Measurements from ENCODE around the gene RYK.

The RYK gene

DNA sequence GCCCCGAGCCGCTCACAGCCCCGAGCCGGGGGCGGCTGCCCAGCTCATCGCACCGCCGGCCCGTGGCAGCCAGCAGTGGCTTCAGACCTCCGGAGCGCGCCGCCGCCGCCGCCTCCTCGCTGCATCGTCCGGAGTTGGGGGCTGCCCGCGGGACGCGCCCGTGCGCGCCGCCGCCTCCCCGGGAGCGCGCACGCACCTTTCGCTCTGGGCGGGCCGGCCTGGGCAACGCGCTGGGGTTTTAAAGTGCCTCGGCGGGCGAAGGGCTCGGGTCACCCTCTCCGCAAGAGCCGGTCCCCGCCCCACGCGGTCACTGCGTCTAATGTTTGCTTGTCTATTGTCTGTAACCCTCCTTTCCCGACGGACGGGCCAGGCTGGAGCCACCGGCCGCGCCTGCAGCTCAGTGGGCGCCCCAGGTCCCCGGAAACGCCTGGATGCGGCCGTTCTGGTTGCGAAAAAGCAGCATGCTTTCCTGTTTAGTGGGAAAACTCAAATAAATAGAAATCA, at the start of gene RYK:
Gene RYK (minus strand): TSS at position 143 of the 504 bp plus-strand sequence. CDS start 205 bp downstream, outside the sequence.
- TF ChIP-seq, protein P1, sequence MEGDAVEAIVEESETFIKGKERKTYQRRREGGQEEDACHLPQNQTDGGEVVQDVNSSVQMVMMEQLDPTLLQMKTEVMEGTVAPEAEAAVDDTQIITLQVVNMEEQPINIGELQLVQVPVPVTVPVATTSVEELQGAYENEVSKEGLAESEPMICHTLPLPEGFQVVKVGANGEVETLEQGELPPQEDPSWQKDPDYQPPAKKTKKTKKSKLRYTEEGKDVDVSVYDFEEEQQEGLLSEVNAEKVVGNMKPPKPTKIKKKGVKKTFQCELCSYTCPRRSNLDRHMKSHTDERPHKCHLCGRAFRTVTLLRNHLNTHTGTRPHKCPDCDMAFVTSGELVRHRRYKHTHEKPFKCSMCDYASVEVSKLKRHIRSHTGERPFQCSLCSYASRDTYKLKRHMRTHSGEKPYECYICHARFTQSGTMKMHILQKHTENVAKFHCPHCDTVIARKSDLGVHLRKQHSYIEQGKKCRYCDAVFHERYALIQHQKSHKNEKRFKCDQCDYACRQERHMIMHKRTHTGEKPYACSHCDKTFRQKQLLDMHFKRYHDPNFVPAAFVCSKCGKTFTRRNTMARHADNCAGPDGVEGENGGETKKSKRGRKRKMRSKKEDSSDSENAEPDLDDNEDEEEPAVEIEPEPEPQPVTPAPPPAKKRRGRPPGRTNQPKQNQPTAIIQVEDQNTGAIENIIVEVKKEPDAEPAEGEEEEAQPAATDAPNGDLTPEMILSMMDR (IDR thresholded peaks at IDR 0.05; ENCODE audit: low read depth, low read length): no peak
- TF ChIP-seq, protein P2, sequence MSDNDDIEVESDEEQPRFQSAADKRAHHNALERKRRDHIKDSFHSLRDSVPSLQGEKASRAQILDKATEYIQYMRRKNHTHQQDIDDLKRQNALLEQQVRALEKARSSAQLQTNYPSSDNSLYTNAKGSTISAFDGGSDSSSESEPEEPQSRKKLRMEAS (IDR thresholded peaks at IDR 0.05; ENCODE audit: low read depth, low read length): peak; percentile 39
- TF ChIP-seq POLR2A (IDR thresholded peaks at IDR 0.05; ENCODE audit: extremely low read depth, insufficient read length) (peak; percentile 79), MYC (IDR thresholded peaks at IDR 0.05; ENCODE audit: low read depth, low read length) (peak; percentile 9; the same call in 1 of the 2 replicates)
- DNase-seq (ENCODE audit: low read depth): peak; percentile 89
- peak within 1 kb of the TSS; percentile 62 for H3K4me3 ChIP-seq (ENCODE audit: low read depth, low read length)

DNA sequence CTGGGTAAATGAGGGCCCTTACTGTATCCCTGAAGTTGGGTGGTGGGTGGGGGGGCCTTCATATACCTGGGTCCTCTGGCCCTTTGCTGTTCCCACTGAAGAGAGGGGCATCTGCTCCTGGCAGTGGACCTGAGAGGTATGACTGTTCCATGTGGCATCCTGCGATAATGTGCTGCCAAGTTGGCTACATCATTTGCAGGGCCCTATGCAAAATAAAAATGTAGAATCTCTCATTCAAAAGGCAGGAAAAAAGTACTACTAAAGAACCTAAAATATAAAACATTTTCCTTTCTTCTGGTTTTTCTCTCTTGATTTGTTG, 49.2 kb upstream of the RYK start:
- TF ChIP-seq, protein P2 (IDR thresholded peaks at IDR 0.05; ENCODE audit: low read depth, low read length): no peak
- TF ChIP-seq MYC (IDR thresholded peaks at IDR 0.05; ENCODE audit: low read depth, low read length) (no peak), POLR2A (IDR thresholded peaks at IDR 0.05; ENCODE audit: extremely low read depth, insufficient read length) (no peak)
- TF ChIP-seq, protein P1 (IDR thresholded peaks at IDR 0.05; ENCODE audit: low read depth, low read length): no peak
- H3K4me3 ChIP-seq (ENCODE audit: low read depth, low read length): no peak overlapping the region
- DNase-seq (ENCODE audit: low read depth): no peak

DNA sequence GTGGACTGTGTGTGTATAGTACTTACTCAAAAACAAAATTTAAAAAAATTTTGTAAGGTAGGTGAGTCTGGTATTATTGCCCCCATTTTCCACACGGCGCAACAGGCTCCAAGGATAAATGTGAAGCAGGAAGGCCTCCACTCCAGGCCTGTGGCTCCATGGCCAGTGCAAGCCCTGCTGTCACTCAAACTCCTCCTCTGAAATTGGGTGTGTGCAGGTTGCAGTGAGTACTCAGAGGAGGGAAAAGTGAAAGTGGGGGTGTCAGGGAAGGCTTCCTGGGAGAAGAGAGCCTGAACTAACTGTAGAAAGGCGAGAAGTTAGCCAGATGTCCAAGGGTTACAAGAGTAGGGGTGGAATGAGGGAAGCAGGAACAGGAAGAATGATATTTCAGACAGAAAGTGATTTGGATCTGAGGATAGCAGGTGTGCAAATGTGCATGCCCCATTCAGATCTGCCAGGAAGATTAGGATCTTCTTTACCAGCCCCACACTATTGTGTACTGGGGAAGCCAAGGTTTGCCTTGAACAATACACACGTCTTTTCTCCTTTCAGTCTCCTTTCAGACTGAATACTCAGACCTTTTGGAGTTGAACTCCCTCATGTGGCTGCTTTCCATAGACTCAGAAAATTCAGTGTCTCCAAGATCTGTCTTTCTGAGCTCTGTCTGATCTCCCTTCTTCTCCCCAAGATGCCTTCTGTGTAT, 48.7 kb upstream of the RYK start:
- TF ChIP-seq, protein P1 (IDR thresholded peaks at IDR 0.05; ENCODE audit: low read depth, low read length): no peak
- no peak for TF ChIP-seq MYC (IDR thresholded peaks at IDR 0.05; ENCODE audit: low read depth, low read length)
- TF ChIP-seq, protein P2 (IDR thresholded peaks at IDR 0.05; ENCODE audit: low read depth, low read length): no peak
- TF ChIP-seq POLR2A (IDR thresholded peaks at IDR 0.05; ENCODE audit: extremely low read depth, insufficient read length): no peak
- DNase-seq (ENCODE audit: low read depth): peak; percentile 21
- no peak overlapping the region for H3K4me3 ChIP-seq (ENCODE audit: low read depth, low read length)

DNA sequence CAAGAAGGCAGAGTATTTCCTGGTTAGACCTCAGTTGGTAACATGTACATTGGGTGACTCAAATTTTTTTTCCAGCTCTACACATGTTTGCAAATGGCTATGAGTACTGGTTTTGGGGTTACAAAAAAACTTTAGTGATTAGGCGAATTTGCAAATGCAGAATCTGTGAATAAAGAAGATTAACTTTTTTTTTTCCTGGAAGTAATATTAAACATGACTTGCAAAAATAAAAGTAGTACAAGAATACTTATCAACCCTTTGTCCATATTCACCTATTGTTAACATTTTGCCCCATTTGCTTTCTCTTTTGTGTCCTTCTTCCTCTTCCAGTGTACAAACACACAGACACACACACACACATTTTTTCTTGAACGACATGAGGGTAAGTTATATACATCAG, 47.6 kb upstream of the RYK start:
- no peak for DNase-seq (ENCODE audit: low read depth)
- no peak overlapping the region for H3K4me3 ChIP-seq (ENCODE audit: low read depth, low read length)
- TF ChIP-seq, protein P1 (IDR thresholded peaks at IDR 0.05; ENCODE audit: low read depth, low read length): no peak

DNA sequence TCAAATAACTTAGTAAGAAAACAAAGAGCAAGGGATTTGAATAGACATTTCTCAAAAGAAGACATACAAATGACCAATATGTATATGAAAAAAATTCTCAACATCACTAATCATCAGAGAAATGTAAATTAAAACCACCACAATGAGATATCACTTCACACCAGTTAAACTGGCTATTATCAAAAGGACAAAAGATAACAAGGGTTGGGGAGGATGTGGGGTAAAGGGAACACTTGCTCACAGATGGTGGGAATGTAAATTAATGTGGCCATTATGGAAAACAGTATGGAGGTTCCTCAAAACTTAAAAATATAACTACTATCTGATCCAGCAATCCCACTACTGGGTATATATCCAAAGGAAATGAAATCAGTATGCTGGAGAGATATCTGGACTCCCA, 46.0 kb upstream of the RYK start:
- TF ChIP-seq MYC (IDR thresholded peaks at IDR 0.05; ENCODE audit: low read depth, low read length): no peak
- TF ChIP-seq POLR2A (IDR thresholded peaks at IDR 0.05; ENCODE audit: extremely low read depth, insufficient read length): no peak
- TF ChIP-seq, protein P1 (IDR thresholded peaks at IDR 0.05; ENCODE audit: low read depth, low read length): no peak
- TF ChIP-seq, protein P2 (IDR thresholded peaks at IDR 0.05; ENCODE audit: low read depth, low read length): no peak
- no peak overlapping the region for H3K4me3 ChIP-seq (ENCODE audit: low read depth, low read length)
- no peak for DNase-seq (ENCODE audit: low read depth)

All from NB4 (cell line).